WTC11 (cell line): ENCODE data around the gene YBX2. TPM values are rescaled to one million over a fixed set of nuclear protein-coding genes. Genes with fewer than 3 reads are reported as not detected.

Experiments
- ATAC-seq: fragments of 200-7000 bp; cut with Tn5 transposase; 2 replicates; pipeline ENCODE4 v1.10.0; 2021; ENCODE audit warnings: mild to moderate bottlenecking, moderate library complexity
- CTCF ChIA-PET: fragments of 300-600 bp; sonication (Branson Sonifier 250); formaldehyde crosslinking; loops from one replicate; lab custom pipeline; 2021; ENCODE audit warnings: antibody characterized with exemption; lab: Charles Lee
- POLR2A ChIA-PET: fragments of 350-600 bp; sonication (Branson Sonifier 250); formaldehyde crosslinking; loops from one replicate; lab custom pipeline; 2021; ENCODE audit warnings: antibody characterized with exemption; lab: Charles Lee
- DNase-seq: peaks from one replicate; pipeline ENCODE4 v3.0.0; 2021; ENCODE audit warnings: low spot score
- H3K27ac Mint-ChIP-seq: 2 replicates; pipeline ENCODE4 v1.8.0; 2021; ENCODE audit warnings: mixed read lengths
- H3K27me3 Mint-ChIP-seq: 2 replicates; pipeline ENCODE4 v1.8.0; 2021; ENCODE audit warnings: low read depth, mild to moderate bottlenecking, moderate library complexity, mixed read lengths
- H3K36me3 Mint-ChIP-seq: 2 replicates; pipeline ENCODE4 v1.8.0; 2021; ENCODE audit warnings: mixed read lengths
- H3K4me1 Mint-ChIP-seq: 2 replicates; pipeline ENCODE4 v1.8.0; 2022; ENCODE audit warnings: mixed read lengths
- H3K4me3 Mint-ChIP-seq: 2 replicates; pipeline ENCODE4 v1.8.0; 2021; ENCODE audit warnings: mild to moderate bottlenecking, moderate library complexity, mixed read lengths
- H3K9me3 Mint-ChIP-seq: 2 replicates; pipeline ENCODE4 v1.8.0; 2021; ENCODE audit warnings: mixed read lengths
- AR ChIP-seq: fragments of 250-450 bp; sonication (Bioruptor Pico); IDR thresholded peaks from 2 replicates; pipeline ENCODE4 v1.9.0; 2021; ENCODE audit warnings: mild to moderate bottlenecking
- ATF2 ChIP-seq: sonication (generic); formaldehyde crosslinking; IDR thresholded peaks from 2 replicates; pipeline ENCODE4 v1.8.1; 2022; ENCODE audit warnings: low read depth, missing genetic modification reagents, borderline replicate concordance
- ATF6 ChIP-seq: sonication (generic); formaldehyde crosslinking; IDR thresholded peaks from 2 replicates; pipeline ENCODE4 v1.8.1; 2023; ENCODE audit warnings: mild to moderate bottlenecking, missing genetic modification reagents
- CREM ChIP-seq: sonication (generic); formaldehyde crosslinking; IDR thresholded peaks from 2 replicates; pipeline ENCODE4 v1.8.1; 2022; ENCODE audit warnings: mild to moderate bottlenecking, missing genetic modification reagents, moderate library complexity
- E2F1 ChIP-seq: sonication (generic); formaldehyde crosslinking; IDR thresholded peaks from 2 replicates; pipeline ENCODE4 v1.8.0; 2022; ENCODE audit warnings: mild to moderate bottlenecking, missing genetic modification reagents
- E2F4 ChIP-seq: sonication (generic); formaldehyde crosslinking; IDR thresholded peaks from 2 replicates; pipeline ENCODE4 v1.8.1; 2022; ENCODE audit warnings: low read depth, mild to moderate bottlenecking, moderate library complexity, missing genetic modification reagents, borderline replicate concordance
- ESRRA ChIP-seq: sonication (generic); formaldehyde crosslinking; IDR thresholded peaks from 2 replicates; pipeline ENCODE4 v1.8.1; 2022; ENCODE audit warnings: mild to moderate bottlenecking, missing genetic modification reagents, borderline replicate concordance
- ETV6 ChIP-seq: sonication (generic); formaldehyde crosslinking; IDR thresholded peaks from 2 replicates; pipeline ENCODE4 v1.8.1; 2022; ENCODE audit warnings: mild to moderate bottlenecking, missing genetic modification reagents
- HMGXB4 ChIP-seq: sonication (generic); formaldehyde crosslinking; IDR thresholded peaks from 2 replicates; pipeline ENCODE4 v1.8.1; 2023; ENCODE audit warnings: mild to moderate bottlenecking, moderate library complexity, missing genetic modification reagents
- NR1H2 ChIP-seq: sonication (generic); formaldehyde crosslinking; IDR thresholded peaks from 2 replicates; pipeline ENCODE4 v1.9.0; 2021; ENCODE audit warnings: mild to moderate bottlenecking, moderate library complexity, missing genetic modification reagents
- PREB ChIP-seq: sonication (generic); formaldehyde crosslinking; IDR thresholded peaks from 2 replicates; pipeline ENCODE4 v1.8.1; 2022; ENCODE audit warnings: mild to moderate bottlenecking, missing genetic modification reagents, moderate library complexity, borderline replicate concordance
- ZMAT4 ChIP-seq: fragments of 250-450 bp; sonication (Bioruptor Pico); IDR thresholded peaks from 2 replicates; pipeline ENCODE4 v1.9.0; 2021; ENCODE audit warnings: mild to moderate bottlenecking
- ZNF121 ChIP-seq: sonication (generic); formaldehyde crosslinking; IDR thresholded peaks from 2 replicates; pipeline ENCODE4 v1.8.0; 2023; ENCODE audit warnings: missing genetic modification reagents
- ZNF281 ChIP-seq: sonication (generic); formaldehyde crosslinking; IDR thresholded peaks from 2 replicates; pipeline ENCODE4 v1.8.0; 2023; ENCODE audit warnings: mild to moderate bottlenecking, missing genetic modification reagents
- ZNF396 ChIP-seq: fragments of 250-450 bp; sonication (Bioruptor Pico); IDR thresholded peaks from 2 replicates; pipeline ENCODE4 v1.8.0; 2021; ENCODE audit warnings: mild to moderate bottlenecking, moderate library complexity, borderline replicate concordance
- total RNA-seq: library from RNA; stranded (reverse); gene quantifications from 3 replicates; pipeline ENCODE4 v1.2.3, GENCODE V29; 2021

YBX2 gene
- total RNA-seq, 1 experiment from 2014 or later: 26.8 TPM

- TF ChIP-seq HMGXB4 (CRISPR knock-in tag) (no peak), PREB (CRISPR knock-in tag) (no peak), ATF6 (CRISPR knock-in tag) (no peak), NR1H2 (CRISPR knock-in tag) (no peak), ATF2 (no peak), CREM (CRISPR knock-in tag) (0 out of 2 replicates have a peak, but pooled peaks have one; percentile 65), ZNF396 (no peak), ZNF121 (CRISPR knock-in tag) (no peak), ETV6 (no peak)
These were observed 52.4 kb downstream of the YBX2 start, which contains the start of gene GABARAP (continued) for GRCh38 chr17:7241783-7242716.

GRCh38 chr17:7241090-7241733 lies 53.2 kb downstream of the YBX2 start:
- DNase-seq (no peak), ATAC-seq (no peak)
- H3K27ac Mint-ChIP-seq: peak overlapping the region; percentile 99
- no peaks in the 10 kb centered on the region for H3K9me3 Mint-ChIP-seq
- peak overlapping the region; percentile 90 for H3K4me3 Mint-ChIP-seq
- H3K4me1 Mint-ChIP-seq: peaks cover 33% of the 10 kb centered on the region
- ChIA-PET POLR2A (interaction anchor here (0.8 to 2.3 kb wide), 3 partner anchors 10 to 39 kb away, joined by 3 to 8 read pairs (median 3); partner anchors contain the start of genes CTDNEP1, DLG4 and ELP5), CTCF (interaction anchor here (0.5 to 3.4 kb wide), 5 partner anchors 21 to 476 kb away, joined by 5 to 21 read pairs (median 10); partner anchors contain the start of genes ACADVL, DLG4 and SLC2A4)
- H3K27me3 Mint-ChIP-seq: no peaks in the 10 kb centered on the region
- peaks cover 32% of the 10 kb centered on the region for H3K36me3 Mint-ChIP-seq
- no peak for TF ChIP-seq ZMAT4
- no peak for TF ChIP-seq AR (CRISPR knock-in tag)
- no peak for TF ChIP-seq E2F4
- no peak for TF ChIP-seq E2F1 (CRISPR knock-in tag)
- no peak for TF ChIP-seq ZNF281 (CRISPR knock-in tag)
- TF ChIP-seq ESRRA (CRISPR knock-in tag): no peak
- TF ChIP-seq ATF2: no peak
